HFF-Myc (cell line): Measurements from ENCODE around the gene ANXA9.

Experiments
- DNase-seq: peaks from one replicate; pipeline ENCODE4 v3.0.0-alpha.2; 2011; ENCODE audit warnings: low read depth; ENCODE audit errors: extremely low read depth
- H3K4me3 ChIP-seq: replicated peaks from 2 replicates; pipeline ENCODE4 v1.5.1; 2011; ENCODE audit warnings: low read depth, mild to moderate bottlenecking, control low read depth, low read length
- CTCF ChIP-seq: IDR thresholded peaks from 2 replicates; pipeline ENCODE4 v1.5.1; 2012; ENCODE audit warnings: mild to moderate bottlenecking, low read depth, low read length, control low read depth; ENCODE audit errors: missing control alignments

ANXA9 gene

GRCh38 chr1:150985179-150985825 lies 3.2 kb downstream of the ANXA9 start:
- DNase-seq, result no peak
- TF ChIP-seq CTCF, result no peak
- H3K4me3 ChIP-seq, result no peak overlapping the region

- DNase-seq, result no peak
- H3K4me3 ChIP-seq, result no peak overlapping the region
- TF ChIP-seq CTCF, result no peak
These were observed 5.8 kb downstream of the ANXA9 start for GRCh38 chr1:150987924-150988323.

GRCh38 chr1:150992626-150993025 lies 10.5 kb downstream of the ANXA9 start:
- no peak for TF ChIP-seq CTCF
- H3K4me3 ChIP-seq, result no peak overlapping the region
- no peak for DNase-seq

GRCh38 chr1:150994248-150994647 lies 12.2 kb downstream of the ANXA9 start:
- no peak for TF ChIP-seq CTCF
- DNase-seq, result no peak
- H3K4me3 ChIP-seq, result no peak overlapping the region

DNA sequence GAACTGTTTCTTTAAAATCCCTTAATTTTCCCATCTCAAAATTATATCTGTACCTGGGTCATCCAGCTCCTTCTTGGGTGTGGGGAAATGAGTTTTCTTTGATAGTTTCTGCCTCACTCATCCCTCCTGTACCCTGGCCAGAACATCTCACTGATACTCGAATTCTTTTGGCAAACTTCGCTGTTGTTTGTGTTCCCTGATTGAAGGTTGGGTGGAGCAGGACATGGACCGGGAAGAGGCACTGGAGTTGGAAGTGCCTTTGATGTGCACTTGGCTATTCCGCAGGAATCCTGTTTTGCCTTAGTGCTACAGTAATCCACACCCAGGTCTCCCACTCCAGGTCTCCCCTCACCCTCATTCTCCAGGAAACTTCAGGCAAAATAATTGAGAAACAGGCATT lies 13.4 kb downstream of the ANXA9 start:
- no peak for TF ChIP-seq CTCF
- H3K4me3 ChIP-seq, result no peak overlapping the region
- no peak for DNase-seq

DNA sequence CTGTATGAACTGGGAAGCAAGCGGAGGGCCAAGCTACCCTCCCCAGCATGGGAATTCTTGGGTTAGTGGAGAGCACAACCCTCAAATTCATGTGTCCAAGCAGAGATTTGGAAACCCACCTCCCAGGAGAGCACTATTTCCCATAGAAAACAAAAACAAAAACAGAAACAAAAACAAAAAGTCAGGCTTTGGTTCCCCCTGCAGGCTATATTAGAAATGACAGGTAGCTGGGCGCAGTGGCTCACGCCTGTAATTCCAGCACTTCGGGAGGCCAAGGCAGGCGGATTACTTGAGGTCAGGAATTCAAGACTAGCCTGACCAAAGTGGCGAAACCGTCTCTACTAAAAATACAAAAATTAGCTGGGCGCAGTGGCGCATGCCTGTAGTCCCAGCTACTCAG lies 13.8 kb downstream of the ANXA9 start:
- no peak overlapping the region for H3K4me3 ChIP-seq
- TF ChIP-seq CTCF, result peak; percentile 67
- no peak for DNase-seq
